Fibroblast of skin of left quadriceps (primary cell): ENCODE results near the gene PIGH.
"Not testable (repeated sequence)": the region's sequence is repeated elsewhere in the genome, so short reads cannot be mapped to it uniquely, and the experiment has no call there.

Experiments used
- DNase-seq, 2 experiments: peaks; one replicate each; pipeline ENCODE4 v3.0.0-alpha.2; 2013; ENCODE audit warnings: low read depth in 2 of 2

Gene PIGH, protein sequence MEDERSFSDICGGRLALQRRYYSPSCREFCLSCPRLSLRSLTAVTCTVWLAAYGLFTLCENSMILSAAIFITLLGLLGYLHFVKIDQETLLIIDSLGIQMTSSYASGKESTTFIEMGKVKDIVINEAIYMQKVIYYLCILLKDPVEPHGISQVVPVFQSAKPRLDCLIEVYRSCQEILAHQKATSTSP

GRCh38 chr14:67599698-67600561 is at the start of gene PIGH:
Gene PIGH, minus strand, starts transcription at chr14:67600268. Its CDS starts 65 bp downstream, at chr14:67600203.
- DNase-seq = peak; percentile 67 to 70

DNA sequence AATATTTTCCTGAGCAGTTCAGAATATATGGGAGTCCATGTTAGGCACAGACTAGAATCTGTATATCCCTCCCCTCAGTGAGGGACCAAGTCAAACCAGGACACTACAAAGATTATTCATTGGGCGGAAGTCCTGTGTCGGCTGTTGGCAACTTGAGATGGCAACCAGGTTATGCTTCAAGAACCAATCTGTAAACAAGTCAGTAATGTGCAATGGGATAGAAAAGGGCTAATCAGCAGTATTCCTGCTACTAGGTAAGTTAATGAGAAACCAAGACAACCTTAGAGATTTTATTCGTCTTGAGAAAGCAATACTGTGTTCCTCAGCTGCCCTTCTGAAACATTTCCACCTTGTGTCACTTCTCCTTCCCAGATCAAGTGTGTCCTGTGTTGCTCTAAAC is 46.1 kb upstream of the PIGH start:
- no peak for DNase-seq

GRCh38 chr14:67645414-67645813 is 45.3 kb upstream of the PIGH start:
- no peak for DNase-seq

DNA sequence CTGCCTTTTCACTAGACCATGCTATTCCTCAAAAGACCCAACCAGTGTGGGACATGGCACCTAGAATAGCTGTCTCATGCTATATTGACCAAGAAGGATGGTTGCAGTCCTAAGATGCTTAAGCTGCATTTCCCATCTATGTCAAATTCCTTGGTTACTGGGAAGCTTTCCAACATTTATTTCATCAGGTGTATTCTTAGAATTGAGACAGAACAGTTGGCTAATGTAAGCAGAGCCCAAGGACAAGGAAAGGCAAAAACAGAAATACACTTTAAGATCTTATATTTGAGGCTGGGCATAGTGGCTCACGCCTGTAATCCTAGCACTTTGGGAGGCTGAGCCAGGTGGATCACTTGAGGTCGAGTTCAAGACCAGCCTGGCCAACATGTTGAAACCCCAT is 44.4 kb upstream of the PIGH start:
- no peak for DNase-seq

- no peak for DNase-seq
Observed at GRCh38 chr14:67643713-67644112, 43.6 kb upstream of the PIGH start.

GRCh38 chr14:67641902-67642749 is 42.1 kb upstream of the PIGH start:
- no peak for DNase-seq

- no peak for DNase-seq
Observed at GRCh38 chr14:67641480-67641879, 41.4 kb upstream of the PIGH start.

DNA sequence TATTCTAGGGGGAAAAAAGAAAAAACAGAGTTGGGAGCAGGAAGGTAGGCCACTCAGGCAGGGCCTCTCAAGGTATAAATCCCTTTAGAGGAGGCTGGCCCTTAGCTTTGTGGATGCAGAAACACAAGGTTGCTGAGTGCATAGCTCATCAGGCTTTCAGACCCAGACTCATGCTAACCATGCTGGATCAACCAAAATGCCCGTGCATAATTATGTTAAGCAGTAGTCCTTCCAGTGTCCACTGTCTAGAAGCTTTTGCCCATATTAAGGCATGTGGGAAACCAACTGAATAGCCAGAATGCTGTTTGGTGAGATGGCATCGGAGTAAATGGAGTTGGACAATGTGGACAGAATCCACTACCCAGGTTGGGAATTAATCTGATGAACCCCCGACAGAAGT is 38.6 kb upstream of the PIGH start:
- DNase-seq = no peak

DNA sequence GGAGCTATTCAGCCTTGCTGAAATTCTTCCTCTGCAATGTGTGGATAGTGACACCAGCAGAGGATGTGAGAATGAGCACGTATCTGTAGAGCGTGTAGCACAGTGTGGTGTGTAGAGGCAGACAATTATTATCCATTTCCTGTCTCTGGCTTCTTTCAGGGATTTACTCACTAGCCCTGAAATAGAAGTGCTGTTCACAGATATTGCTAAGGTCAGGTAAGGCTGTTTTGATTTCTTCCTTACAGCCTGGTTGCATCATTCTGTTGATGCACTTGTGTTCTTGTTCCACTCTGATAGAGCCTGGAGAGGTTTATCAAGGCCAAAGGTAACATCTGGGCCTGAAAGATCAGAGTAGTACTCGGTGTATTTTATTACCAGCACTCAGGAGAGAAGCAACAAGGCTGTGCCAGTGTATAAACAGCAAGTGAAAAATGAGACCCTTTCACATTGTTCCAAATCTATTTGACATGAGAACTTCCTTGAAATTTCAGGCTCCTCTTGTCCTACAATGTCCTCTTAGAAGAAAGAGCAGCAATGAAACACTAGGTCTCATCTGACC is 36.4 kb upstream of the PIGH start:
- peak; percentile 40 to 47 for DNase-seq

GRCh38 chr14:67633451-67634147 is 33.5 kb upstream of the PIGH start:
- DNase-seq = no peak

GRCh38 chr14:67630938-67631337 is 30.9 kb upstream of the PIGH start:
- no peak for DNase-seq

DNA sequence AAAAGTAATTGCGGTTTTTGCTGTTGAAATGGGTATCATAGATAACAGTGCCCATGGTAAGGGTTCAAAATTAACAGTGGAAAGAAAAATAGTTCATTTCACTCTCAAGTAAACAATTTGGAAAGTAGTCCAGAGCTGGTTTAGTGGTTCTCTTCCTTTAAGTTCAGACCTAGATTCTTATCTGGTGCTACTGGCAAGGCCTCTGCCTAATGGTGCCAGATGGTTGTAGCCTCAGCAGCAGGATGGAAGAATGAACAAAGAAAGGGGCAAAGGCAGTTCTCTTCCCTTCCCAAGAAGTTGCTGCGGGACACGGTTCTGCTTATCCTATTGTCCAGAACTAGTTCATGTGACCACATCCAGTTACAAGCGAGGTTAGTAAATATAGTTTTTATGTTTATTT is 30.1 kb upstream of the PIGH start:
- DNase-seq = no peak

DNA sequence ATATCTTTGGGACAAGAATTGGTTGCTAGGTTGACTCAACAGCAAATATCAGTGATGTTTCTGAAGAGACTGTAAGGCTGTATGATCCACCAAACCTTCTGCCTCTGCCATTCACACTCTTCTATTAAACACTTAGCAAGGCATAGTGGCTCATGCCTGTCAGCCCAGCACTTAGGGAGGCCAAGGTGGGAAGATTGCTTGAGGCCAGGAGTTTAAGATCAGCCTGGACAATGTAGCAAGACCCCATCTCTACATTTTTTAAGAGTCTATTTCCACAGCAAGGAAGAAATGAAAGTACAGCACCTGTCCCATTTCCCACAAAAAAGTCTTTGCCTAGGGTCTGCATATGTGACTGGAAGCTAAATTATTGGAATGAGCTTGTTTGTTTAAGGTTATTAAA is 27.5 kb upstream of the PIGH start:
- no peak for DNase-seq

- DNase-seq = not testable (repeated sequence)
Observed at GRCh38 chr14:67626131-67626530, 26.1 kb upstream of the PIGH start.

GRCh38 chr14:67623114-67623513 is 23.0 kb upstream of the PIGH start:
- no peak for DNase-seq

GRCh38 chr14:67622675-67623074 is 22.6 kb upstream of the PIGH start:
- peak; percentile 53 to 59 for DNase-seq

- no peak for DNase-seq
Observed at GRCh38 chr14:67620217-67620785, 20.2 kb upstream of the PIGH start.

GRCh38 chr14:67619446-67620216 is 19.6 kb upstream of the PIGH start, which contains the start of gene ARG2:
Gene ARG2, plus strand, starts transcription at chr14:67619920. Its CDS starts 58 bp downstream, at chr14:67619978.
- peak; percentile 44 to 47 for DNase-seq

- peak; percentile 64 to 66 for DNase-seq
Observed at GRCh38 chr14:67618617-67619063, 18.6 kb upstream of the PIGH start.

- DNase-seq = no peak
Observed at GRCh38 chr14:67610491-67610890, 10.4 kb upstream of the PIGH start.
